ENCODE results near the gene NFATC3.

DNA sequence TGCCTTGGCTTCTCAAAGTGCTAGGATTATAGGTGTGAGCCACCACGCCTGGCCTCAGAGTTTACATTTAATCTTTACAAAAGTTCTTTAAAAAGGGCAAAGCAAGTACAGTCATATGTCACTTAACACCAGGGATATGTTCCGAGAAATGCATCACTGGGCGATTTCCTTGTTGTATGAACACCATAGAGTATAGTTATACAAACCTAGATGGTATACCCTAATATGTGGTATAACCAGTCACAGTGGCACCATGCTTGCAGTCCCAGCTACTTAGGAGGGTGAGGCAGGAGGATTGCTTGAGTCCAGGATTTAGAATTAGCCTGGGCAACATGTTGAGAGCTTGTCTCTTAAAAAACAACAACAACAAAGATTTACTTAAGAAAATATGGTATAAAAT, 51.3 kb downstream of the NFATC3 start:
- TF ChIP-seq, protein P1, sequence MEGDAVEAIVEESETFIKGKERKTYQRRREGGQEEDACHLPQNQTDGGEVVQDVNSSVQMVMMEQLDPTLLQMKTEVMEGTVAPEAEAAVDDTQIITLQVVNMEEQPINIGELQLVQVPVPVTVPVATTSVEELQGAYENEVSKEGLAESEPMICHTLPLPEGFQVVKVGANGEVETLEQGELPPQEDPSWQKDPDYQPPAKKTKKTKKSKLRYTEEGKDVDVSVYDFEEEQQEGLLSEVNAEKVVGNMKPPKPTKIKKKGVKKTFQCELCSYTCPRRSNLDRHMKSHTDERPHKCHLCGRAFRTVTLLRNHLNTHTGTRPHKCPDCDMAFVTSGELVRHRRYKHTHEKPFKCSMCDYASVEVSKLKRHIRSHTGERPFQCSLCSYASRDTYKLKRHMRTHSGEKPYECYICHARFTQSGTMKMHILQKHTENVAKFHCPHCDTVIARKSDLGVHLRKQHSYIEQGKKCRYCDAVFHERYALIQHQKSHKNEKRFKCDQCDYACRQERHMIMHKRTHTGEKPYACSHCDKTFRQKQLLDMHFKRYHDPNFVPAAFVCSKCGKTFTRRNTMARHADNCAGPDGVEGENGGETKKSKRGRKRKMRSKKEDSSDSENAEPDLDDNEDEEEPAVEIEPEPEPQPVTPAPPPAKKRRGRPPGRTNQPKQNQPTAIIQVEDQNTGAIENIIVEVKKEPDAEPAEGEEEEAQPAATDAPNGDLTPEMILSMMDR (IDR thresholded peaks at IDR 0.05), result no peak
- TF ChIP-seq POLR2A (IDR thresholded peaks at IDR 0.05), result no peak
